Activated naive CD8-positive, alpha-beta T cell treated with anti-CD3 and anti-CD28 coated beads, Interleukin-2, amount 50 U/mL, for 24 hours (primary cell): ENCODE measurements around the gene FAM222B.
"Not testable (repeated sequence)": the region's sequence is repeated elsewhere in the genome, so short reads cannot be mapped to it uniquely, and the experiment has no call there.

Experiments
- ATAC-seq: fragments of 150-1000 bp; cut with Tn5 transposase; one replicate; pipeline ENCODE4 v1.10.0; 2021
- DNase-seq: peaks from one replicate; pipeline ENCODE4 v3.0.0; 2021
- H3K27ac Mint-ChIP-seq: one replicate; pipeline ENCODE4 v1.8.0; 2021; ENCODE audit warnings: mild to moderate bottlenecking, mixed read lengths
- H3K27me3 Mint-ChIP-seq: one replicate; pipeline ENCODE4 v1.8.0; 2021; ENCODE audit warnings: mixed read lengths
- H3K36me3 Mint-ChIP-seq: one replicate; pipeline ENCODE4 v1.8.0; 2021; ENCODE audit warnings: low read depth, mixed read lengths
- H3K4me1 Mint-ChIP-seq: one replicate; pipeline ENCODE4 v1.8.0; 2021; ENCODE audit warnings: mixed read lengths
- H3K4me3 Mint-ChIP-seq: one replicate; pipeline ENCODE4 v1.8.0; 2021; ENCODE audit warnings: mild to moderate bottlenecking, moderate library complexity, mixed read lengths
- H3K9me3 Mint-ChIP-seq: one replicate; pipeline ENCODE4 v1.8.0; 2021; ENCODE audit warnings: mixed read lengths

FAM222B gene

DNA sequence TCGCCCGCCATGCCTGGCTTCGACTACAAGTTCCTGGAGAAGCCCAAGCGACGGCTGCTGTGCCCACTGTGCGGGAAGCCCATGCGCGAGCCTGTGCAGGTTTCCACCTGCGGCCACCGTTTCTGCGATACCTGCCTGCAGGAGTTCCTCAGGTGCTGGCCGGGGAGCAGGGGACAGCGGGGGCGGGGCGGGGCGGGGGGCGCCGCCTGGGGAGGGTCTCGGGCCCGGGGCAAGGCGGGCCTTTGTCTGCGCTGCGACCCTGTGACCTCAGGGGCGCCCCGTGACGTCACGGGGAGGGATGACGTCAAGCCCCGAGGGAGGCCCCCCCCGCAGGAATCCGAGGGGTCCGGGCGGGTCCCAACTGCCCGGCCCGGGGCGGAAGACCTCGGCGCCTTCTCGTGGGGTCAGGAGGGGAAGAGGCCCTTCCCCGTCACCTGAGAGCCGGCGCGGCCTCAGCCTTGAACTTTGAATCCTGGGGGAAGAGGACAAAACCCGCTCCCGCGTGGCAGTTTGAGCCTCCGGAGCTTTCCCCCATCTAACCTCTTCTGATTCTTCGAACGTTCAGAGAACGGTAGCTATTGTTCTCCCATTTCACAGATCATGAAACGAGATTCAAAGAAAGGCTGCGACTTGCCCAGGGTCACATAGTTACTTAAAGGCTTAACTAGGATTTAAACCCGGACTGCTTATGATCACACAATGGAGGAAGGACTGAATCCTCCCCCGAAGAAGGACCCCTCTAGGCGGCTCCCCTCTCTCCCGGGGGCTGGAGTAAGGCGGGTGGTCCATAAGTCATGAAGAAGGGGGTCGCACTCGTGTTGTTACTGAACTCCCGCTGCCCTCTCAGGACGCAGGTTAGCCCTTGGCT lies 98.3 kb downstream of the FAM222B start:
- Mint-ChIP-seq H3K4me3 (peak overlapping the region; percentile 92), H3K27ac (peak overlapping the region; percentile 90), H3K4me1 (peaks cover 58% of the 10 kb centered on the region), H3K36me3 (peaks cover 36% of the 10 kb centered on the region), H3K27me3 (no peaks in the 10 kb centered on the region), H3K9me3 (peaks cover 3% of the 10 kb centered on the region)
- peak; percentile 27 for ATAC-seq
- peak; percentile 83 for DNase-seq

DNA sequence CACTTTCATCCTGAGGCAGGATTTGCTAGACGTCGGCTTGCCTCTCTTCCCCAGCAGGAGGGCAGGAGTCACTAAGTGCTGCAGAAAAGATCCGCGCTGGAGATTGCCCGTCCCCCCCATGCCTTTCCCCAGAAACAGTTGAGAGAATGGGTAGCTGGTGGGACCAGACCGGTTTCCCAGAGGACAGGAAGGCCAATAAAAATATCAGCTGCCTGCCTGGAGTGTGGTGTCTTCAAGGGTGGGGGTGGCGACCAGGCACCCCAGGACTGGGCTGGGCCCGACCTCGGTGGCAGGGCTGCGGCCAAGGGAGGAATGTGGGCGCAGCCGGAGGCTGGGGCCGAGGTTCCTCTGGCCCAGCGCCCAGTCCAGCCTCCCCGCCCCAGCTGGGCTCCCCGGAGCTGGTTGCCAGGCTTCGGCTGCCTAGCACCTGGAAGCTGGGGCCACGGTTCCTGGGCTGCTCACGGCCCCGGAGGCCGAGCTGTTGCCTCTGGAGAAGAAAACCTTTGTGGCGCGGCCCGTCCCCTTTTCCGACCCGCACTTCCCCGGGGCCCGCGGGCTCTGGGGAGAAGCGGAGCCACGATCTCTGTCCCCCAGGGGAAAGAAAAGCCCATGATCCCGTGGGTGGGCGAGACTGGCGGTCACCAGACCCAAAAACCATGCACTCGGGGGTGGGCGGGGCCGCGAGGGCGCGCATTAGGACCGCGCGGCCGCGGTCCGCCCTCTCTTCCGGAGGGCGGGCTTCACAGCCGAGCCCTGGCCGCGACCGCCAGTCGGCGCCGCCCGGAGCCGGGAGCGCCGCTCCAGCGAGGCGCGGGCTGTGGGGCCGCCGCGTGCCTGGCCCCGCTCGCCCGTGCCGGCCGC lies 99.1 kb downstream of the FAM222B start, which contains the start of gene TRAF4:
Gene TRAF4, plus strand, starts transcription at position 769 of the 861 bp plus-strand sequence. CDS start 102 bp downstream, outside the sequence.
- peak within 1 kb of the TSS; percentile 90 for H3K27ac Mint-ChIP-seq
- peaks cover 3% of the 10 kb centered on the region for H3K9me3 Mint-ChIP-seq
- peaks cover 60% of the 10 kb centered on the region for H3K4me1 Mint-ChIP-seq
- H3K27me3 Mint-ChIP-seq, result no peaks in the 10 kb centered on the region
- H3K36me3 Mint-ChIP-seq, result peaks cover 32% of the 10 kb centered on the region
- ATAC-seq (peak; percentile 84), DNase-seq (peak; percentile 88)
- H3K4me3 Mint-ChIP-seq, result peak within 1 kb of the TSS; percentile 92

DNA sequence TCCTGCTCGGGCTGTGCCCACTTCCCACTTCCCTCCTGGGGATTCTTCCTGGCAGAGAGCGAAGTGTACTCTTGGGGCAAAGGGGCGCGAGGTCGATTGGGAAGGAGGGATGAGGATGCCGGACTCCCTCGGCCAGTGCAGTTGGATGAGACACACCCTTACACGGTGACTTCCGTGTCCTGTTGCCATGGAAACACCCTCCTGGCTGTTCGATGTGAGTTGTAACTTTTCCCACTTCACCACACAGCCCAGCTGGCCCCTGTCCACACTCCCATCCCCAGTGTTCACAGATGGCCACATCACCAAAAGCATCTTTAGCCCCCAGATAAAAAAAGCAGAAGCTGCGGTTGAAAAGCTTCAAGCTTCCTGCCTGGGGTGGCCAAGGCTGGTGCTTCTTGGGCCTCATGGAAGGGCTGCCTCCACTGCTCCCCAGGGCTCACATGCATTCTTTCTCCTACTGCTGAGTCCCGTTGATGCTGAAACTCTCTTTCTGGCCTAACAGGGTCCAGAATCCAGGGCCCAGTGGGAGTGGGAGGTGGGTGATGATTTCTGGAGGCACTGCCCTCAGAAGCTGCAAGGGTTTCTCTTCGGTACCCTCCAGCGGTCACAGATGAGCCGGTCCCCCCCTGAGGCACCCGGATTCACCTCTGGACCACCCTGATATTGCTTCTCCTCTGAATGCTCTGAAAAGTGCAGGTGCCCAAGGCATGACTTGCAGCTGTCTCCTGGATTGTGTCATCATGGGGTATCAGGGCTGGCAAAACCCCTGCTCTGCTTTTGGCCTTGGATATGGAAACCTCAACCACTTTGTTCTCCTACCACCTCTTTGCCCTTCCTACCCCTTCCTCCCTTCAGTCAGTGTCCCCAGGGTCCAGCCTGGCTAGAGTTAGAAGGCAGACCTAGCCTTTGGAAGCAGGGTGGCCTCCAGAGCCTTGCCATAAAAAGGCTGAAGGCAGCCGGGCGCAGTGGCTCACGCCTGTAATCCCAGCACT lies 100.9 kb downstream of the FAM222B start:
- Mint-ChIP-seq H3K27me3 (no peaks in the 10 kb centered on the region), H3K4me3 (no peak overlapping the region), H3K4me1 (peaks cover 59% of the 10 kb centered on the region), H3K36me3 (peaks cover 22% of the 10 kb centered on the region), H3K9me3 (peaks cover 3% of the 10 kb centered on the region), H3K27ac (no peak overlapping the region)
- ATAC-seq (no peak), DNase-seq (no peak)

DNA sequence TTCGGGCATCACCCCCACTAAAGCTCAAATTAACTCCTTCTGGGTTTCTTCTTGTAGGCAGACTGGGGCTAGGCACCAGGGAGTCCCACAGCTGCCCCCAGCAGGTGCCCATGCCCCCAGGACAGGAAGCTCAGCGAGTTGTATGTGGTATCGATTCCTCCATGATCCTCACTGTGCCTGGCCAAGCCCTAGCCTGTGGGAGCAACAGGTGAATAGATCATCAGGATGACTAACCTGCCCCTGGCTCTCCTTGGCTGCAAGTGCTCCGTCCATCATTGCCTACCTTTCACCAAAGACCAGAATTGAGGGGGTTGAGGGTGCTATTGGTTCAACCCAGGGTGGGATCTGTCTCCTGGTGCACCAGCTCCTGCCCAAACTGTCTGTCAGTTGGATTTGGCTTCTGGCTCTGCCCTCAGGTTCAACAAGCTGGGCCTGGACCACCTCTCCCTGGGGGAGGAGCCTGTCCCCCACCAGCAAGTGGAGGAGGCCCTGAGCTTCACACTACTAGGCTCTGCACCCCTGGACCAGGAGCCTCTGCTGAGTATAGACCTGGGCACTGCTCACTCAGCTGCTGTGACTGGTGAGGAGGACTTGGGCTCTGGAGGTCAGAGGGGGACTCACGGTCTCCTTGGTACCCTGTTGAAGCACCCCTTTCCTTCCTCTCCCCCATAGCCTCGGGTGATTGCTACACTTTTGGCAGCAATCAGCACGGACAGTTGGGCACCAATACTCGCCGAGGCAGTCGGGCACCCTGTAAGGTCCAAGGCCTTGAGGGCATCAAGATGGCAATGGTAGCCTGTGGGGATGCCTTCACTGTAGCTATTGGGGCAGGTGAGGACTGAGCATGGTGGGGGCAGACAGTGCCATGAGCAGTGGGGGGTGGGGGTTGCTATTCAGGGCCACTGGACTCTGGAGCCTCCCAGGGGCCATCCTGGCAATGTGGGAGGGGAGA lies 101.9 kb downstream of the FAM222B start:
- ATAC-seq (no peak), DNase-seq (no peak)
- Mint-ChIP-seq H3K27me3 (no peaks in the 10 kb centered on the region), H3K9me3 (peaks cover 3% of the 10 kb centered on the region), H3K36me3 (peaks cover 24% of the 10 kb centered on the region), H3K4me3 (no peak overlapping the region), H3K4me1 (peaks cover 56% of the 10 kb centered on the region), H3K27ac (no peak overlapping the region)

DNA sequence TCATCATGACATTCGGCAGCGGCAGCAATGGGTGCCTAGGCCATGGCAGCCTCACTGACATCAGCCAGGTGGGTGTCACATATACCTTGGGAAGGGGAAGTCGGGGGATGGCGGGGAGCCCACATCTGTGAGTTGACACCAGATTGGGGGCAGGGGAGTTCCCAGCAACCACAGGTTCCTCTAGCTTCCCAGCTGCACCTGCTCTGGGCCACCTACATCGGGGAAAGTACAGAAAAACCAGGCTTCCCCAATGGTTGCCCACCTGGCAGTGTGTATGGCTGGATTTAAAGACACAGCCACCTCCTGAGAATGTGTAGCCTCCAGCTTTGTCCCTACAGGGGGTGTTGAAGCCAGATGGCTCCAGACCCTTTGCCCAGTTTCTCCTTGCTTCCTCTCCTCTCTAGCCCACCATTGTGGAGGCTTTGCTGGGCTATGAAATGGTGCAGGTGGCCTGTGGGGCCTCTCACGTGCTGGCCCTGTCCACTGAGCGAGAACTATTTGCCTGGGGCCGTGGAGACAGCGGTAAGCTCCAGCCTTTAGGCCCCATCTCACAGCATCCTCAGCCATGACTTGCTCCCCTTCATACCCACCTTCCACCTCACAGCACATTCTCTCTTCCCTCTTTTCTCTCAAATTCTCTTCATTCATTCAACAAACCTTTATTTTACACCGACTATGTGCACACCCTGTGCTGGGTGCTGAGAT lies 103.8 kb downstream of the FAM222B start:
- Mint-ChIP-seq H3K27ac (peak overlapping the region; percentile 88), H3K4me1 (peaks cover 61% of the 10 kb centered on the region), H3K27me3 (no peaks in the 10 kb centered on the region), H3K4me3 (peak overlapping the region; percentile 56), H3K9me3 (peaks cover 3% of the 10 kb centered on the region), H3K36me3 (peaks cover 14% of the 10 kb centered on the region)
- peak; percentile 67 for ATAC-seq
- DNase-seq, result peak; percentile 70

DNA sequence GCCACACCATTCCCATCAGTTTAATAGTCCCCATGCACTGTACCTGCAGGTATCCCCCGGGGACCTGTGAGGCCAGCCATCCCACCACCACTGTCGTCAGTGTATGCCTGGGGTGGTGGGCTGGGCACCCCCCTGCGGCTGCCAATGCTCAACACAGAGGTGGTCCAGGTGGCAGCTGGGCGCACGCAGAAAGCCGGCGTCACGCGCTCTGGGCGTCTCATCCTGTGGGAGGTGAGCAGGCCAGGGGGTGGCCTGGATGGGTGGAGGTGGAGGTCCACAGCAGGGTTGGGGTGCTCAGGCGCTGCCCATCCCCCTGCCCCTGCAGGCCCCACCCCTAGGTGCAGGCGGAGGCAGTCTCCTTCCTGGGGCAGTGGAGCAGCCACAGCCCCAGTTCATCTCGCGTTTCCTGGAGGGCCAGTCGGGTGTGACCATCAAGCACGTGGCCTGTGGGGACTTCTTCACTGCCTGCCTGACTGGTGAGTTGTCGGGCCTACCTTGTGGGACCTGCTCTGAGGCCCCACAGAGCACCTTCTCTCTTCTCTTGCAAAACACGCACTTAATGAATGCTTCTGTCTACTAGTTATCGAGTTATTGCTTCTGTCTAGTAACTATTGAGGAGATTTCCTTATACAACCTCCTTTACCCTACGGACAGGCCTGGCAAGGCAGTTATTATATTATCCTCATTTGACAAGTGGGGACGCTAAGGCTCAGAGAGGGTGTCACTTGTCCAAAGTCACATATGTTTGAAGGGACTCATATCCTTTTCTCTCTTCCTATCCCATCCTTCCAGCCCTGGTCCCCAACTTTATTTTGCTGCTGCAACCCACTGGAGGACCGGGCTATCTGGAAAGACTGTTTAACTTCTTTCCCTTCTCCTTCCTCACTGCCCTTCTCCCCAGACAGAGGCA lies 104.6 kb downstream of the FAM222B start:
- peak overlapping the region; percentile 56 for H3K4me3 Mint-ChIP-seq
- ATAC-seq (peak; percentile 9), DNase-seq (no peak)
- no peaks in the 10 kb centered on the region for H3K27me3 Mint-ChIP-seq
- H3K4me1 Mint-ChIP-seq, result peaks cover 60% of the 10 kb centered on the region
- H3K36me3 Mint-ChIP-seq, result peaks cover 14% of the 10 kb centered on the region
- peaks cover 3% of the 10 kb centered on the region for H3K9me3 Mint-ChIP-seq
- H3K27ac Mint-ChIP-seq, result peak overlapping the region; percentile 88

DNA sequence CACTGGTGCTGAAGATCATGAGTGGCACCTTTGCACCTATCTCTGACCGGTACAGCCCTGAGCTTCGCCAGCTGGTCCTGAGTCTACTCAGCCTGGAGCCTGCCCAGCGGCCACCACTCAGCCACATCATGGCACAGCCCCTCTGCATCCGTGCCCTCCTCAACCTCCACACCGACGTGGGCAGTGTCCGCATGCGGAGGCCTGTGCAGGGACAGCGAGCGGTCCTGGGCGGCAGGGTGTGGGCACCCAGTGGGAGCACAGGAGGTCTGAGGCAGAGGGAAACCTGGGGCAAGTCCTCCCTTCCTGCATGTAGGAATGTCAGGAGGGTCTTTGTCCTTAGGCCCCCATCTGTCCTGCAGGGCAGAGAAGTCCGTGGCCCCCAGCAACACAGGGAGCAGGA lies 105.3 kb downstream of the FAM222B start:
- ATAC-seq (no peak), DNase-seq (no peak)
- Mint-ChIP-seq H3K27ac (no peak overlapping the region), H3K27me3 (no peaks in the 10 kb centered on the region), H3K9me3 (peaks cover 3% of the 10 kb centered on the region), H3K4me3 (no peak overlapping the region), H3K36me3 (peaks cover 14% of the 10 kb centered on the region), H3K4me1 (peaks cover 57% of the 10 kb centered on the region)

DNA sequence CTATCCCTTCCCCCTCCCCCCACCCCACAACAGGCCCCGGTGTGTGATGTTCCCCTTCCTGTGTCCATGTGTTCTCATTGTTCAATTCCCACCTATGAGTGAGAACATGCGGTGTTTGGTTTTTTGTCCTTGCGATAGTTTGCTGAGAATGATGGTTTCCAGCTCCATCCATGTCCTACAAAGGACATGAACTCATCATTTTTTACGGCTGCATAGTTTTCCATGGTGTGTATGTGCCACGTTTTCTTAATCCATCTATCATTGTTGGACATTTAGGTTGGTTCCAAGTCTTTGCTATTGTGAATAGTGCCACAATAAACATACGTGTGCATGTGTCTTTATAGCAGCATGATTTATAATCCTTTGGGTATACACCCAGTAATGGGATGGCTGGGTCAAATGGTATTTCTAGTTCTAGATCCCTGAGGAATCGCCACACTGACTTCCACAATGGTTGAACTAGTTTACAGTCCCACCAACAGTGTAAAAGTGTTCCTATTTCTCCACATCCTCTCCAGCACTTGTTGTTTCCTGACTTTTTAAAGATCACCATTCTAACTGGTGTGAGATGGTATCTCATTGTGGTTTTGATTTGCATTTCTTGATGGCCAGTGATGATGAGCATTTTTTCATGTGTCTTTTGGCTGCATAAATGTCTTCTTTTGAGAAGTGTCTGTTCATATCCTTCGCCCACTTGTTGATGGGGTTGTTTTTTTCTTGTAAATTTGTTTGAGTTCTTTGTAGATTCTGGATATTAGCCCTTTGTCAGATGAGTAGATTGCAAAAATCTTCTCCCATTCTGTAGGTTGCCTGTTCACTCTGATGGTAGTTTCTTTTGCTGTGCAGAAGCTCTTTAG lies 106.4 kb downstream of the FAM222B start:
- H3K4me1 Mint-ChIP-seq, result peaks cover 52% of the 10 kb centered on the region
- not testable (repeated sequence) for H3K4me3 Mint-ChIP-seq, DNase-seq, H3K27me3 Mint-ChIP-seq, H3K9me3 Mint-ChIP-seq, ATAC-seq
- peak overlapping the region; percentile 54 for H3K27ac Mint-ChIP-seq
- H3K36me3 Mint-ChIP-seq, result peaks cover 14% of the 10 kb centered on the region

DNA sequence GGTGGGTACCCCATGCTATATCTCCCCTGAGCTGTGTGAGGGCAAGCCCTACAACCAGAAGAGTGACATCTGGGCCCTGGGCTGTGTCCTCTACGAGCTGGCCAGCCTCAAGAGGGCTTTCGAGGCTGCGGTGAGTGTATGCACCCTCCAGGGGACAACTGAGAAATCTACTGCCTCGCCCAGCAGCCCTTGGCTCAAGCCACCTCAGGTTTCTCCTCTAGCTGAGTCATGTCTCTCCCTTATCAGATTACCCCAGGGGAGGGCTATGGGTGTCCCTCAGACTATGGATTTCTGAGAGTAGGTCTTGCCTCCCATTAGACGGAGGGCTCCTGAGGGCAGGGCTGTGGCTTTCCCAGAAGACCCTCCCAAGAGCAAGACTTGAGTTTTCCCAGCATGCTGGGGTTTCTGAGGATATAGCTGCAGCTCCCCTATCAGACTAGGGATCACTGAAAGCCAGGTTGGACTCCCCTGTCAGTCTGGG lies 107.3 kb downstream of the FAM222B start:
- H3K4me3 Mint-ChIP-seq, result no peak overlapping the region
- H3K36me3 Mint-ChIP-seq, result peaks cover 14% of the 10 kb centered on the region
- no peak for ATAC-seq
- no peaks in the 10 kb centered on the region for H3K27me3 Mint-ChIP-seq
- H3K4me1 Mint-ChIP-seq, result peaks cover 45% of the 10 kb centered on the region
- no peak for DNase-seq
- no peak overlapping the region for H3K27ac Mint-ChIP-seq
- H3K9me3 Mint-ChIP-seq, result peaks cover 3% of the 10 kb centered on the region

DNA sequence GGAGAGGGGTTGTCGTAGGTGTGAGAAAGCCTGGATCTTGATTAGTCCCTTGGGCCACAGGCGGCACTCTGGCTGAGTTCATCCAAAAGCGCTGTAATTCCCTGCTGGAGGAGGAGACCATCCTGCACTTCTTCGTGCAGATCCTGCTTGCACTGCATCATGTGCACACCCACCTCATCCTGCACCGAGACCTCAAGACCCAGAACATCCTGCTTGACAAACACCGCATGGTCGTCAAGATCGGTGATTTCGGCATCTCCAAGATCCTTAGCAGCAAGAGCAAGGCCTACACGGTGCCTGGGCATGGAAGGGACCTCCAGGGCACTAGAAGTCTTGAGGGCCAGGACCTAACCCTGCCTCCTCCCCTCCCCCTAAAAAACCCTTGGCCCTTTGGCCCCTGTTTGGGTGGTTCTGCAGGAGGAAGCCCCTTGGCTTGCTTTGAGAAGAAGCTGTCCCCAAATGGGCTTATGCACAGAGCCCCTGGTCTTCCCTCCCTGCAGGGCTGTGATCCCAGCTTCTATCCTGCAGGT lies 107.8 kb downstream of the FAM222B start:
- Mint-ChIP-seq H3K9me3 (peaks cover 2% of the 10 kb centered on the region), H3K27me3 (no peaks in the 10 kb centered on the region), H3K4me3 (no peak overlapping the region), H3K27ac (no peak overlapping the region), H3K36me3 (peaks cover 12% of the 10 kb centered on the region), H3K4me1 (peaks cover 43% of the 10 kb centered on the region)
- DNase-seq (no peak), ATAC-seq (no peak)

DNA sequence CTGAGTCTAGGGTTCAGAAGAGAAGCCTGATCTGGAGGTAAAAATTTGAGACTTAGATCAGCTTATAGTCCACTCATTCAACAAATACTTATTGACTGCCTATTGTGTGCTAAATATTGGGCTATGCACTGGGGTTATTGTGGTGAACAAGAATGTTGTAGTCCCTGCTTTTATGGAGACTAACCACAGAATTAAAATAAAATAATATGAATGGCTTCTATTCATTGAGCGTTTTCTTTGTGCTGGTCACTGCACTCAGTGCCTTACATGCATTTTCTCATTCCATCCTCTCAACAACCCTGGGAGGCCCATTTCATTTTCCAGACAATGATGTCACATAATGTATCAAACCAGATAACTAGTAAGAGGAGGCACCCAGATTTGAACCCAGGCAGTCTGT lies 109.2 kb downstream of the FAM222B start:
- H3K27me3 Mint-ChIP-seq, result no peaks in the 10 kb centered on the region
- peaks cover 38% of the 10 kb centered on the region for H3K4me1 Mint-ChIP-seq
- no peak overlapping the region for H3K27ac Mint-ChIP-seq
- H3K9me3 Mint-ChIP-seq, result no peaks in the 10 kb centered on the region
- DNase-seq (no peak), ATAC-seq (no peak)
- peaks cover 4% of the 10 kb centered on the region for H3K36me3 Mint-ChIP-seq
- H3K4me3 Mint-ChIP-seq, result no peak overlapping the region
